Keratinocyte (primary cell): ENCODE data around the gene NRN1L. TPM values are rescaled to one million over a fixed set of nuclear protein-coding genes. Genes with fewer than 3 reads are reported as not detected.

ENCODE experiments used
- DNase-seq: peaks from one replicate; pipeline ENCODE4 v3.0.0-alpha.2; 2011; ENCODE audit warnings: low read depth, missing footprints, low spot score
- FAIRE-seq: peaks from 2 replicates; lab custom pipeline; 2011; peaks lifted over from hg19 to GRCh38; lab: Jason Lieb, UNC
- H2AFZ ChIP-seq: 2 replicates; pipeline ENCODE4 v1.6.0; 2012; ENCODE audit warnings: low read length, control low read depth, inconsistent platforms; ENCODE audit not compliant: control insufficient read depth
- H3K27ac ChIP-seq: 2 replicates; pipeline ENCODE4 v1.5.1; 2011; ENCODE audit warnings: low read length; ENCODE audit not compliant: control insufficient read depth, insufficient read depth
- H3K27me3 ChIP-seq: 3 replicates; pipeline ENCODE4 v1.6.0; 2011; ENCODE audit warnings: low read length; ENCODE audit not compliant: control insufficient read depth, insufficient read depth; ENCODE audit errors: extremely low read depth
- H3K36me3 ChIP-seq, 2 experiments: 2 replicates in 1 of 2; 3 replicates in 1 of 2; pipeline ENCODE4 v1.5.1; 2011; ENCODE audit warnings: low read length in 2 of 2, mild to moderate bottlenecking in 1 of 2; ENCODE audit not compliant: control insufficient read depth in 2 of 2, insufficient read depth in 2 of 2; ENCODE audit errors: extremely low read depth in 1 of 2
- H3K4me1 ChIP-seq: 3 replicates; pipeline ENCODE4 v1.5.1; 2011; ENCODE audit warnings: low read length; ENCODE audit not compliant: control insufficient read depth, insufficient read depth; ENCODE audit errors: extremely low read depth
- H3K4me2 ChIP-seq: 3 replicates; pipeline ENCODE4 v1.6.0; 2011; ENCODE audit warnings: low read depth, low read length; ENCODE audit not compliant: control insufficient read depth, insufficient read depth; ENCODE audit errors: extremely low read depth
- H3K4me3 ChIP-seq, 3 experiments: fragments of 200-600 bp in 1 of 3; sonication (generic) in 1 of 3; 2 replicates in 2 of 3; 3 replicates in 1 of 3; pipeline ENCODE4 v1.5.1; 2011 to 2016; ENCODE audit warnings: low read length in 3 of 3, mild to moderate bottlenecking in 3 of 3, control low read depth in 2 of 3, inconsistent platforms in 1 of 3, low read depth in 1 of 3, mixed read lengths in 1 of 3, mixed run types in 1 of 3, moderate library complexity in 1 of 3; ENCODE audit not compliant: control insufficient read depth in 2 of 3, insufficient read depth in 2 of 3; ENCODE audit errors: extremely low read depth in 1 of 3
- H3K79me2 ChIP-seq: 2 replicates; pipeline ENCODE4 v1.6.0; 2012; ENCODE audit warnings: low read length; ENCODE audit not compliant: control insufficient read depth, insufficient read depth
- H3K9ac ChIP-seq: 3 replicates; pipeline ENCODE4 v1.6.0; 2011; ENCODE audit warnings: low read length; ENCODE audit not compliant: control insufficient read depth, insufficient read depth; ENCODE audit errors: extremely low read depth
- H3K9me1 ChIP-seq: 3 replicates; pipeline ENCODE4 v1.6.0; 2011; ENCODE audit warnings: low read length; ENCODE audit not compliant: control insufficient read depth, insufficient read depth; ENCODE audit errors: extremely low read depth
- H3K9me3 ChIP-seq: 2 replicates; pipeline ENCODE4 v1.5.1; 2012; ENCODE audit warnings: low read depth, low read length; ENCODE audit not compliant: control insufficient read depth
- H4K20me1 ChIP-seq: 3 replicates; pipeline ENCODE4 v1.6.0; 2011; ENCODE audit warnings: low read length; ENCODE audit not compliant: control insufficient read depth, insufficient read depth; ENCODE audit errors: extremely low read depth
- EZH2 ChIP-seq: IDR thresholded peaks from one replicate; pipeline ENCODE4 v1.6.1; 2012; ENCODE audit warnings: inconsistent platforms, mild to moderate bottlenecking, low read length, moderate library complexity
- dilution Hi-C: fragments of 300-500 bp; cut with MboI; formaldehyde crosslinking; loops from one replicate; pipeline ENCODE4 v1.7.0; 2020; ENCODE audit warnings: low sequenced_read_pairs; ENCODE audit not compliant: extremely low pct_ligation_motif_present
- polyA plus RNA-seq, 5 experiments: library from polyadenylated mRNA; depleted of rRNA in 3 of 5; stranded (reverse) in 3 of 5; stranded (forward) in 1 of 5; unstranded in 1 of 5; fragments of >200 nt; gene quantifications; 1 replicate in 1 of 5; 2 replicates in 3 of 5; 3 replicates in 1 of 5; pipeline versions ENCODE4 v1.2.1 to v1.2.3, GENCODE V29; 2011 to 2012; ENCODE audit warnings: missing spikeins in 2 of 5, low read depth in 1 of 5, low replicate concordance in 1 of 5
- TF ChIP-seq, protein P1 (sequence below), 3 experiments: IDR thresholded peaks in 1 of 3; conservative IDR thresholded peaks in 1 of 3; optimal IDR thresholded peaks in 1 of 3; 2 replicates in 2 of 3; 3 replicates in 1 of 3; pipeline versions ENCODE3 to v1.5.1; 2011; ENCODE audit warnings: low read length in 3 of 3, mild to moderate bottlenecking in 3 of 3, moderate library complexity in 2 of 3, control low read depth in 1 of 3, inconsistent platforms in 1 of 3; ENCODE audit not compliant: insufficient read depth in 2 of 3; ENCODE audit errors: extremely low read depth in 1 of 3

Gene NRN1L
- polyA plus RNA-seq, 1 donor (not counting 4 experiments of a cell fraction or from before 2014, with no cell fraction given), result not detected

DNA sequence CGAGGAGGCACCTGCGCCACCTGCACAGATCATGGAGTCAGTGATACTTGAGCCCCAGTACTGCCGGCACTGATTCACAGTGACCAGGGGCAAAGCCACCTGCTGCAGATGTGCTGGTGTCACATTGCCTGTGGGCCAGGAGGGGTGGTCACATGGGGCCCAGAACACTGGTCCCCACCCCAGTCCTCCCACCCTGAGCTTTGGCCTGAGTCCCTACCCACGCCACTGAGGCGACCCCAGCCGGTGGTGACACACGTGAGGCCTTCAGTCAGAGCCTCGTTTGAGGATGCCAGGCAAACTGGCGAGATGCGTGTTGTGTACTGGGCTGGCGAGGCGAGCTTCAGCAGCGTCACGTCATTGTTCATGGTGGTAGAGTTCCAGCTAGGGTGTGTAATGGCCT, 45.5 kb downstream of the NRN1L start:
- Histone ChIP-seq H3K27me3 (no peaks in the 10 kb centered on the region), H3K79me2 (peaks cover 2% of the 10 kb centered on the region), H3K4me1 (peaks cover 23% of the 10 kb centered on the region), H3K36me3 (peaks cover 18 to 20% of the 10 kb centered on the region in 2 experiments), H3K9ac (no peak overlapping the region), H3K4me3 (no peak overlapping the region), H3K27ac (no peak overlapping the region), H3K4me2 (no peak overlapping the region), H4K20me1 (peaks cover 3% of the 10 kb centered on the region), H3K9me1 (no peaks in the 10 kb centered on the region), H2AFZ (no peak overlapping the region), H3K9me3 (no peaks in the 10 kb centered on the region)
- DNase-seq (no peak), FAIRE-seq (no peak)
- dilution Hi-C loops, result no loop called here
- TF ChIP-seq EZH2, result no peak
- TF ChIP-seq, protein P1, sequence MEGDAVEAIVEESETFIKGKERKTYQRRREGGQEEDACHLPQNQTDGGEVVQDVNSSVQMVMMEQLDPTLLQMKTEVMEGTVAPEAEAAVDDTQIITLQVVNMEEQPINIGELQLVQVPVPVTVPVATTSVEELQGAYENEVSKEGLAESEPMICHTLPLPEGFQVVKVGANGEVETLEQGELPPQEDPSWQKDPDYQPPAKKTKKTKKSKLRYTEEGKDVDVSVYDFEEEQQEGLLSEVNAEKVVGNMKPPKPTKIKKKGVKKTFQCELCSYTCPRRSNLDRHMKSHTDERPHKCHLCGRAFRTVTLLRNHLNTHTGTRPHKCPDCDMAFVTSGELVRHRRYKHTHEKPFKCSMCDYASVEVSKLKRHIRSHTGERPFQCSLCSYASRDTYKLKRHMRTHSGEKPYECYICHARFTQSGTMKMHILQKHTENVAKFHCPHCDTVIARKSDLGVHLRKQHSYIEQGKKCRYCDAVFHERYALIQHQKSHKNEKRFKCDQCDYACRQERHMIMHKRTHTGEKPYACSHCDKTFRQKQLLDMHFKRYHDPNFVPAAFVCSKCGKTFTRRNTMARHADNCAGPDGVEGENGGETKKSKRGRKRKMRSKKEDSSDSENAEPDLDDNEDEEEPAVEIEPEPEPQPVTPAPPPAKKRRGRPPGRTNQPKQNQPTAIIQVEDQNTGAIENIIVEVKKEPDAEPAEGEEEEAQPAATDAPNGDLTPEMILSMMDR (optimal IDR thresholded peaks at IDR 0.05 in 1 of 3, IDR thresholded peaks at IDR 0.05 in 1 of 3, conservative IDR thresholded peaks at IDR 0.05 in 1 of 3; ENCODE audit: extremely low read depth in 1 of 3, insufficient read depth in 2 of 3, low read length in 3 of 3), result no peak

DNA sequence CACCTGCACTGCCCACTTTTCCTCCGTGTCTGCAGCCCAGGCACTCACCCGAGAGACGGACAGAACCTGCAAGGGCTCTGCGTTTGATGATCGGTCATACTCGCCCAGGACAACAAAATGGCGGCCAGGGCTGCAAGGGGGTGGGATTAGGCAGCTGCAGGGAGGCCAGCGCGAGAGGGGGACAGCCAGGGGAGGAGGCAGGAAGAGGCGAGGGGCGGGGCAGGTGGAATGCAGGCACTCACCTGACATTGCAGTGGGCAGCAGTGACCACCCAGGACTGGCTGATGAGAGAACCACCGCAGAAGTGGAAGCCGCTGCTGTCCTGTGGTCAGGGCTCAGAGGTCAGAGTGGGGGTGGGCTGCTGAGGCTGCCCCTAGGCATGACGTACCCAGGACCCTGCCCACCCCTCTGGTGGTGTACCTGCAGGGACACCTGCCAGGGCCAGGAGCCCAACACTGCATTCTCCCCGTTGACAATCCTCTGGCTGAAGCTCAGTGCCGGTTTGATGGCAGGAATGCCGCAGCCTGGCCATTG, 46.1 kb downstream of the NRN1L start:
- dilution Hi-C loops, result no loop called here
- TF ChIP-seq, protein P1 (optimal IDR thresholded peaks at IDR 0.05 in 1 of 3, IDR thresholded peaks at IDR 0.05 in 1 of 3, conservative IDR thresholded peaks at IDR 0.05 in 1 of 3; ENCODE audit: extremely low read depth in 1 of 3, insufficient read depth in 2 of 3, low read length in 3 of 3), result no peak
- TF ChIP-seq EZH2, result no peak
- no peak overlapping the region for H3K27ac ChIP-seq

More for the DNA sequence above, 46.1 kb downstream of the NRN1L start:
- Histone ChIP-seq H3K27me3 (no peaks in the 10 kb centered on the region), H3K4me3 (no peak overlapping the region), H3K9ac (no peak overlapping the region), H3K79me2 (peaks cover 2% of the 10 kb centered on the region), H3K9me1 (no peaks in the 10 kb centered on the region), H3K4me2 (no peak overlapping the region), H2AFZ (no peak overlapping the region), H3K36me3 (peaks cover 18 to 20% of the 10 kb centered on the region in 2 experiments), H3K4me1 (peaks cover 25% of the 10 kb centered on the region), H4K20me1 (peaks cover 3% of the 10 kb centered on the region), H3K9me3 (no peaks in the 10 kb centered on the region)
- no peak for DNase-seq
- FAIRE-seq, result no peak
